GM18502 (cell line): Measurements from ENCODE around the gene MTMR12.

Experiments
- ATAC-seq: cut with Tn5 transposase; IDR thresholded peaks from one replicate; pipeline ENCODE4 v1.9.1; 2021; ENCODE audit warnings: mild to moderate bottlenecking; ENCODE audit not compliant: unreplicated experiment, poor library complexity

MTMR12 gene, protein sequence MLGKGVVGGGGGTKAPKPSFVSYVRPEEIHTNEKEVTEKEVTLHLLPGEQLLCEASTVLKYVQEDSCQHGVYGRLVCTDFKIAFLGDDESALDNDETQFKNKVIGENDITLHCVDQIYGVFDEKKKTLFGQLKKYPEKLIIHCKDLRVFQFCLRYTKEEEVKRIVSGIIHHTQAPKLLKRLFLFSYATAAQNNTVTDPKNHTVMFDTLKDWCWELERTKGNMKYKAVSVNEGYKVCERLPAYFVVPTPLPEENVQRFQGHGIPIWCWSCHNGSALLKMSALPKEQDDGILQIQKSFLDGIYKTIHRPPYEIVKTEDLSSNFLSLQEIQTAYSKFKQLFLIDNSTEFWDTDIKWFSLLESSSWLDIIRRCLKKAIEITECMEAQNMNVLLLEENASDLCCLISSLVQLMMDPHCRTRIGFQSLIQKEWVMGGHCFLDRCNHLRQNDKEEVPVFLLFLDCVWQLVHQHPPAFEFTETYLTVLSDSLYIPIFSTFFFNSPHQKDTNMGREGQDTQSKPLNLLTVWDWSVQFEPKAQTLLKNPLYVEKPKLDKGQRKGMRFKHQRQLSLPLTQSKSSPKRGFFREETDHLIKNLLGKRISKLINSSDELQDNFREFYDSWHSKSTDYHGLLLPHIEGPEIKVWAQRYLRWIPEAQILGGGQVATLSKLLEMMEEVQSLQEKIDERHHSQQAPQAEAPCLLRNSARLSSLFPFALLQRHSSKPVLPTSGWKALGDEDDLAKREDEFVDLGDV

DNA sequence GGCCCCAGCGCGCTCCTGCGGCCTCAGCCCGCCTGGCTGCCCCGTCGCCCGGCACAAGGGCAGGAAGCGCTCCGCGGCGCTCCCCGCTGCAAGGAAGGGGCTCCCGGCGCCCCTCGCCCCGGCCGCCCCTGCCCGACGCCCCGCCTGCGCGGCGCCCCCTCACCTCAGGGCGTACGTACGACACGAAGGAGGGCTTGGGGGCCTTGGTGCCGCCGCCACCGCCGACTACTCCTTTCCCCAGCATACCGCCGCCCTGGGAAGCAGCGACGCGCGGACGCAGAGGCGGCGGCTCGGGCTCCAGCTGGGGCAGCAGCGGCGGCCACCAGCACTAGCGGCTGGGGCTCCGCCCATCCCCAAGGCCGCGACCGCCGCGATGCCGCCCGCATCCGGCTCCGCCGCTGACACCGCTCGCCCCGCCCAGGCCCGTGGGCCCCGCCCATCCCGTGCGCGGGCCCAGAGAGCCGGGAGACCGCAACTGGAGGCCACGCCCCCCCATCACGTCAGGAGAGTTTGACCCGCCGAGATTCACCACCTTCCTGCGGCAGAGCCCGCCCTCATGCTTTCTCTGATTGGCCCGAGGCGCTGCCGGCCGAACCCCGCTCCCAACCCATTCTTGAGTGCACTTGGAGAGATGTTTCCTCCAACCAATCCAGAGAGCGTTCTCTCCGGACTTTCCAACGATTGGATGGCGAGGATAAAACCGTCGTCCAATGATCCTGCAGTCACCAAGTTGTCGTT is at the start of gene MTMR12:
Gene MTMR12 (minus strand): TSS at position 345 of the 738 bp plus-strand sequence. CDS start 101 bp downstream, at position 244.
- ATAC-seq = peak; percentile 94

DNA sequence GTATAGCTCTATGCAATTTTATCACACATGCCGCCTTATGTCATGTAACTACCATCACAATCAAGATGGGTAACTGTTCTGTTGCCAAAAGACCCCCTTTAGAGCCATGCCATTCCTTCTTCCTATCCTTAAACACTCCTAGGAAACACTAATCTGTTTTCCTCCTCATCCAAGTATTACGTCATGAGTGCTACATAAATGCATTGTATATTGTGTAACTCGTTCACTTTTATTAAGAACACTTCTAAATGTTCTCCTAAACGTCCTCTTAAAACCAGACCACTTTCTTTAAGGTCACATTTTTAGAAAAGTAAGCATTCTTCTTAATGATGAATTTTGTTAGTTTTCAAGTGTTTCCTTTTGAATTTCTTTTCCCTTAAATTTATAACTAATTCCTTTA is 49.8 kb upstream of the MTMR12 start:
- ATAC-seq = no peak

DNA sequence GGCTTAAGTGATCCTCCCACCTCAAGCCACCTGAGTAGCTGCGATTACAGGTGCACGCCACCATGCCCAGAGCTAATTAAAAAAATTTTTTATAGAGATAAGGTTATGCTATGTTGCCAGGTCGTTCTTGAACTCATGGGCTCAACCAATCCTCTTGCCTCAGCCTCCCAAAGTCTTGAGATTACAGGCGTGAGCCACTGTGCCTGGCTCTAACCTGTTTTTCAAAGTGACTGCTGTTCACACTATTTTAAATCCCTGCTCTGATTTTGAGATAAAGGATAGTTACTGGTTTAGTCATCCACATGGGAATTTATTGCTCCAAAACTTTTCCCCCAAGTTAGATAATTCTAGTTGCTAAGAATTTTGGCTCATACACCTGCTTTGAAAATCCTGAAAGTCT is 48.2 kb upstream of the MTMR12 start:
- no peak for ATAC-seq

DNA sequence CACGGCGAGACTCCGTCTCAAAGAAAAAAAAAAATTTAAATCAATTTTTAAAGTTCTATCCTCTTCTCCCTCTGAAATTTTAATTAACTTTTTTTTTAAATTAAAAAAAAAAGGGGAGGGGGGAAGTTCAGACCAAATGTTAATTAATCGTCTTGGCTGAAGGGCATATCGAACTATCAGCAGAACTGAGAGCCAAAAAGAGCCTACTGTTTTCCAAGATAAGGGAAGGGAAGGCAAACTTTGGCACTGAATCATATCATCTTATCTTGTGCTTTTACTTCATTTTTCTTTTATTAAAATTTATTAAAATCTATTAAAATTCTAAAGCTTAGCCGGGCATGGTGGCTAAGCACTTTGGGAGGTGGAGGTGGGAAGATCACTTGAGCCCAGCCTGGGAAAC is 45.9 kb upstream of the MTMR12 start:
- no peak for ATAC-seq

DNA sequence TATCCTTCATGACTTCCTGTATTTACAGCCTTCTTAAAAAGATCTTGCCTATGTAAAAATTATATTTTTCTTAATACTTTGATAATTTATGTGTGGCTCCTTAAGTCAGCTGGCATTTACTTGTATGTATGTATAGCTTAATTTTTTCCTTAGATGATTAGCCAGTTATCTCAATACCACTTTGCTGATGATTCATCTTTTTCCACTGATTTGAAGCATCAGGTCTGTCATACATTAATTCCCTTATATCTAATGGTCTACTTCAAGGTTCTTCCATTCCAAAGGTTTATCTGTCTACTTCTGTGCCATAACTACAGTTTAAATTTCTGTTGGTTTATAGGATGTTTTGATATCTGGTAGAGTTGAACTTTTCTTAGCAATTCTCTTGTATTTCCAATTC is 44.9 kb upstream of the MTMR12 start:
- ATAC-seq = no peak

DNA sequence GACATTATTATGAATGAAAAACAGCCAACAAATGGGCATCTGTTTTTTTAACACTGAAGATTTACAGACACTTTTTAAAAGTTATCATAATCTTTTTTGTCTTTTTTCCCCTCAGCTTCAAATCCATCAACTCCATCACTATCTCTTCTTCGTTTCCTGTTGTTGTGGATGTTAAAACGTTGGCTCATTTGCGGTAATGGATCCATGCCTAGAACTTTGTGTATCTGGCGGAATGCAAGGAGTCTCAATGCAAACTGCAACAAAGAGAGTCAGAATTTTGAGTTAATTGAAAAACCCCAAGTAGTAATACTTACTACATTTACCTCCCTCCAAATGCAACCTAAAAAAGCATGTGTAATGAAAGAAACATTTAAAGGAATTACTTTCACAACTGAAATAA is 42.9 kb upstream of the MTMR12 start:
- no peak for ATAC-seq

DNA sequence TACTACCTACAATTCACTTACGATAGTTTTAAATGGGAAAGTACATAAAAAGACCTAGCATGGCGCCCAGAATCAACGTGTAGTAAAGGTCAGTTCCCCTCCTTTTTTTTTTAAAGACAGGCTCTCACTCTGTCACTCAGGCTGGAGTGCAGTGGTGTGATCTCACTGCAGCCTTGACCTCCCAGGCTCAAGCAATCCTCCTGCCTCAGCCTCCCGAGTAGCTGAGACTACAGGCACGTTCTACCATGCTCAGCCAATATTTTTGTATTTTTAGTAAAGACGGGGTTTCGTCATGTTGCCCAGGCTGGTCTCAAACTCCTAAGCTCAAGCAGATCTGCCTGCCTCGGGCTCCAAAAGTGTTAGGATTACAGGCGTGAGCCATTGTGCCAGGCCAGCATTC is 40.7 kb upstream of the MTMR12 start:
- ATAC-seq = no peak

DNA sequence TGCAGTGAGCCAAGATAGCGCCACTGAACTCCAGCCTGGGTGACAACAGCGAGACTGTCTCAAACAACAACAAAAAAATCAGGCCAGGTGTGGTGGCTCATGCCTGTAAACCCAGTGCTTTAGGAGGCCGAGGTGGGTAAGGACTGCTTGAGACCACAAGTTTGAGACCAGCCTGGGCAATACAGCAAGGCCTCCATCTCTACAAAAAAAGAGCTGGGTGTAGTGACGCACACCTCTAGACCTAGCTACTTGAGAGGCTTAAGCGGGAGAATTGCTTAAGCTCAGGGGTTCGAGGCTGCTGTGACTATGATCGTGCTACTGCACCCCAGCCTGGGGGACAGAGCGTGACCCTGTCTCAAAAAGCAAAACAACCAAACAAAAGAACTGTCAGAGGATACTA is 39.9 kb upstream of the MTMR12 start:
- ATAC-seq = no peak

DNA sequence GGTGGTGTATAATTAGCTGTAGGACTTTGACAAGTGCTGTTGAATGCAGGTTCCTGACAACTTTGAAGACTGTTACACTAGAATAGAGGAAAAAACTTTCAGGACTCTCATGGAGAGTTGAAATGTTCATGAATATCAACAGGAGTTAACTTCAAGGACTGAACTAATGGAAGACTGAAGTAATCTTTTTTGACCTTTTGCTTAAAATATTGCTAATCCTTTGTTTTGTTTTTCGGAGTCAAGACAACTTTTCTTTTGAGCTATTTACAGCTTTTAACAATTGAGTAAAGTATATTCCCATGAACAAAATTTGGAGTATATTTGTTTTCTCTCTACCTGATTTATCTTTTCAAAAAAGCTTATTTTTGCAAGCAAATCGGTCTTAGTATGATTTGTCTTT is 34.1 kb upstream of the MTMR12 start:
- no peak for ATAC-seq

DNA sequence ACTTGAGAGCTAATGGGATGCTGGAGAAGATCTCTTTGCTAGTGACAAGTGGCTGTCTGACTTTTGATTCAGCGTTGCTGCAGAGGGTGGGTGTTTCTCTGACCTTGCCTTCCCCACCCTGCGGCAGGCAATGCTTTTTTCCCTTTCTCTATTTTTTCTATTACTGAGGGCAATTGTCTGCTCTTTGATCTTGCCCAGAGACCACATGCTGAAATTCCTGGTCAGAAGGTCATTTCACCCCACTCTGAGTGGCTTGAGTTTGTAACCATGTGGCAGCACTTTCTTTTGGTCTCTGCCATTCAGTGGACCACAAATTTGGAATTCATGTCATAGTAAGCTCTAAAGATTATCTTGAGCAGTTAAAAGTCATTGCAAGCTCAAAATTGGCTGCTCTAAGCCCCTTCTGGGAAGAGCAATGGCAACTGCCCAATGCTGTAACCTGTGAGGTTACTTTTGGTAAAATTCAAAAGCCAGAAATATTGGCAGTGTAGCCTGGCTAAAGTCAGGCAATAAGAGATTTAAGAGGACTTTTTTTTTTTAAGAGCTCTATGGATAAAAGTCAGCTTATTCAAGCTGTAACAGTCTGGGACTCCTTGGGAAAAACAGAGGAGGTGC is 30.4 kb upstream of the MTMR12 start:
- ATAC-seq = no peak

DNA sequence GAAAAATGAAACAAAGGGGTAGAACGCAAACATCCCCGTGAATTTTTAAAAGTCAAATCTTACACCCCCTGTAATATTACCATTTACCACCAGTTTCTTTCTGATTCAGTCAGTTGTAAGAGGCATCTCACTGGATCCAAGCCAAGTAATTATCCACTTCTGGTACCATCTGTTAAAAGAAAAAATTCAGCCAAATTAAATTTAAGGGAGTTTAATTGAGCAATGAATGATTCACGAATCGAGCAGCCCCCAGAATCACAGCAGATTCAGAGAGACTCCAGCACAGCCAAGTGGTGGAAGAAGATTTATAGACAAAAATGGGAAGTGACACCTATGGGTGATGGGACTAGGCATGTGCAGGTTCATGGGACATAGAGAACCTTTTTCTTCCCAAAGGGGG is 29.9 kb upstream of the MTMR12 start:
- no peak for ATAC-seq

DNA sequence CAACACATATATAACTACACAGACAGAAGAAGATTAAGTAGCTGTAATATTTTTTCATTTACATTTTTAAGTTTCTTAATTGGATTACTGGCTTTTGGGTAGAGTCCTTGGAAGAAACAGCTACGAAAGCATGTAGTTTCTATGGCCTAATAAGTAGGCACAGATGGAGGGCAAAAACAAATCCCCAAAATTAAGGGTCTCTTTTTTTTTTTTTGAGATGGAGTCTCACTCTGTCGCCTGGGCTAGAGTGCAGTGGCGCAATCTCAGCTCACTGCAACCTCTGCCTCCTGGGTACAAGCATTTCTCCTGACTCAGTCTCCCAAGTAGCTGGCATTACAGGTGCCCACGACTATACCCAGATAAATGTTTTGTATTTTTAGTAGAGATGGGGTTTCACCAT is 27.1 kb upstream of the MTMR12 start:
- ATAC-seq = no peak

DNA sequence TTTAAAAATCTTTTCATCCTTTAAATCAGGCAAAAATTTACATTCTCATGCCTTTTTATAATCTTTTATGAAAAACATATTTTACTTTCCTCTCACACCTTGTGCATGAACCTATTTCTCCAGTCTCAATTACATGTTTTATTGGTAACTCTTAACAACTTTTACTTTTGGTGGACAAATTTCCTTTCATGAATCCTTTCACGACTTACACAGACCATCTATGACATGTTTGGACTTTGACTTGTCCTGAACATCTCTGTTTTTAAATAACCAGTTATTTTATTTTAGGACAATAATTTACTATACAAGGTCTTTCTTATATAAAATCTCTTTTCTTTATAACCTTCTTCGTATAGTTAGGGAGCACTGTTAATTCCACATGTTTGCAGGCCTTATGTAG is 26.5 kb upstream of the MTMR12 start:
- no peak for ATAC-seq

DNA sequence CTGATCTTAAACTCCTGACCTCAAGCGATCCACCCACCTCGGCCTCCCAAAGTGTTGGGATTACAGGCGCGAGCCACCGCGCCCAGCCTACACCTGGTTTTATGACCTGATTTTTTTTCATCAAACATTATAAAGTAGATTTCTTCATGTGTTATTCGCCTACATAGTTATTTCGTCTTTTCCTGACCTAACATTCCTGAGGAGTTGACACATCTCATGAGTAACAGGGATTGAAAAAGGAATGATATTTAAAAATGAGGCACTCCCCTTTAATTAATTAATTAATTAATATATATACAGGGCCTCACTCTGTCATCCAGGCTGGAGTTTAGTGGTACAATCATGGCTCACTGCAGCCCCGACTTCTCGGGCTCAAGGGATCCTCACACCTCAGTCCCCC is 20.2 kb upstream of the MTMR12 start:
- ATAC-seq = no peak

DNA sequence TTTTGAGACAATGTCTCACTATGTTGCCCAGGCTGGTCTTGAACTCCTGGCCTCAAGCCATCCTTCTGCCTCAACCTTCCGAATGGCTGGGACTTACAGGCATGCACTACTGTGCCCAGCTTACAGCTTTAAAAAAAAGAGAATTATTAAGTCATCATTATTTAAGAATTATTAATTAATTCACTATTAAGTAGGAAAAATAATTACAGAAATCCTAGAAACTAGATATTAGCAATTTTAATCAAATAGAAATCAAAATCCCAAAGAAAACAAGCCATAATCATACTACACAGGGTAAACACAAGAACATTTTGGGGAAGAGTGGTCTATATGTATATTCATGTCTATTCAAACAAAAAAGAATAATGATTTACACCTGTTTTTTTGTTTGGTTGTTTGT is 19.6 kb upstream of the MTMR12 start:
- no peak for ATAC-seq

DNA sequence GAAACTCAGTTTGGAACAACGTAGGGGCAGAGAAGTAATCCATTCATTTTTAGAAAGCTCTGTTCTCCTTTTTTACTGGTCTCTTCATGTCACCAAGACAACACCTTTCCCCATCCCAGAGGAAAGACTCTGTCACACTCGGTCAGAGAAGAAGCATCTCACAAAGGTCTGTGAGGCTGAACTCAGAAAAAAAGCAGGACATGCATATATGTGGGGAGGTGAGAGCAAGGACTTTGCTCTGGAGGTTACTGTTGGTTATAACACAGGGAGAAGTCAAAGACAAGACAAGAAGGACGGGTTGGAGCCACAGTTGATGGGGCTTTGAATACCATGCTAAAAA is 19.2 kb upstream of the MTMR12 start:
- ATAC-seq = no peak

DNA sequence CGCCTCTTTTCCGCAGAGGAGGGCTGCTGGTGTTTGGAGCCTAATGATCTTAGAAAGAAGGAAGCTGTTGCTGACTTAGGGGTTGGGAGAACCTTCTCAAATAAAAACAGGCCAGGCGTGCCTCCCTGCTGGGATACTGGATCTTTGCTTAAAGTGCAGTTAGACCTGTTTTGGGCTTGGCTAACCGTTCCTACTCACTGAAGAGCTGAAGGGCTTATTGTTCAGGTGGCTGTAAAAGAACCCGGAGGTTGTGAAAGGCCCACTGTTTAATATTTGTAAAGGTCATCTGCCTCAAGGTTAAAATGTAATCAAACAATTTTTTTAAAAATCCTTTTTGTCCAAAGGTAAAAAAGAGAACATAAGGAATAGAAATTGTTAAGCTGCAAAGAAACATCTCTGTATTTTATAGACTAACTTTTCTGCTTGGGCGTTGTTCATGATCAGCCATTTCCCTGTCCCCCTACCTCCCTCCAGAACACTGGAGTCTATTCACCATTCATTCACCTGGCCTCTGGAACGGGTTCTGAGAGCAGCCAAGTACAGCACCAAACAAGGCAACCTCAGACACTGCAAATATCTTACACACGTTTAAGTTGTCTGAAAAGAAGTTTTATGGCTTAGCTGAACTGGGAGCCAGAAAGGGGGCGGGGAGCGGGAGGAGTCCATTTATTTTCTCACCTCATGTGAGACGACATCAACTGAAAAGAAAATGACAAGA is 18.6 kb upstream of the MTMR12 start:
- no peak for ATAC-seq

DNA sequence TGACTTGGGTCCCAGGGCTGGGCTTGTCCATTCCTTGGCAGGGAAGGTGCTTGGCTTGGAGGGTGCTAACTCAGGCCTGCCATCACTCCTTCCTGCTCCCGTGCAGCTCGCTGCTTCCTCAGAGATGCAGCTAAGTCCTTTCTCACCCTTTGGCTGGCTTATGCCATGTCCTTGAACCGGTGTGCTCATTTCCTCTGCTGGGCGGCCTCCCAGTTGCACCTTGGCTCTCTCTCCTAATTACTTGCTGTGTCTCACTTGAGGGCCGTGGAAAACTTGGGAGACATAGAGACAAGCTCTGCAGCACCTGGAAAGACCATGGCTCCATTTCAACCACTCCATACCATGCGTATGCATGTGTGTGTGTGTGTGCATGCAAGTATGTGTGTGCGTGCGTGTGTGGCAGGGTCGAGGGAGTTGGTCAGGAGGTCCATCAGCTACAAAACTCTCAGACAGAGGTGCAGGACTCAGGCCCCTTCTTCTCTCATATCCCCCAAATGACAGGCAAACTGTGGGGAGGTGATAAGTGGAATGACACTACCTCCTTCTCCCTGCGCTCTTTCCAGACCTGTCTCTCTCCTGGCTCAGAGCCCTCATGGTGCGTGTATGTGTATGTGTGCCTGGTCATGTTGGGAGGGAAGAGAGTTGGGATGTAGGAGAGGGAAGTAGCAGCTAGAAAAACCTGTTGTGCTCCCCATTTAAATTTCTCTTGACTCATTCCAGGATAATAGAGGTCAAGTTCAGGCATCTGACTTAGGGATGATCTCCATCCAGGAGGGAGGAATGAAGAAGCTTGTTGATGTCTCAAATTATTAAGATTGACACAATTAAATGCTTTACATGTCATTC is 17.6 kb upstream of the MTMR12 start:
- no peak for ATAC-seq

DNA sequence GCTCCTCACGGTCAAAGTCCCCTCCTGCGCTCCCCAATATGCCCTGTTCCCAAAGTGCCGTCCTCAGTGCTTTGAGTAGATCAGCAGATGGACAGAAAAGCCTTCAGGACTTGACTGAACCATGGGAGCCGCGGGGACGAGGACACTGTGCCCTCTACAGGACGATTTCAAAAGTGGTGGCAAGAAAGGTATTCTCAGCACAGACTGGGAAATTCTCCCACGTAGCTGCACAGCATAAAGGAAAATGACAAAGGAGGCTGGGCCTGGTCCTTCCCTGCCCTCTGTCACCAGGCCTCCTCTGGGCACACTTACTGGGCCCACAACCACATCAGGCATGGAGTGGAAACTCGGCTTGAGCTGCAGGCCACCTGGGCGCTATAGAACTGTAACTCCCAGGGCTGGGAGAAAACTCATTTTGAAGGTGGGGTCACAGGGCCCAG is 16.7 kb upstream of the MTMR12 start:
- ATAC-seq = peak; percentile 84
